Heart left ventricle (tissue), 16 donors: Measurements from ENCODE around the gene ALDH1L1. TPM values are rescaled to one million over a fixed set of nuclear protein-coding genes. Genes with fewer than 3 reads are reported as not detected.
A peak's percentile ranks its signal among the peaks of the same experiment; 100 is the strongest.

Experiments
- ATAC-seq, 4 donors: fragments of 200-7000 bp; cut with Tn5 transposase; one replicate each; pipeline ENCODE4 v1.9.1; 2020 to 2022; ENCODE audit warnings: moderate library complexity in 4 of 4, mild to moderate bottlenecking in 3 of 4, moderate number of reproducible peaks in 1 of 4
- DNase-seq, 5 donors: peaks; one replicate each; pipeline ENCODE4 v3.0.0-alpha.2; 2020
- H3K27ac ChIP-seq, 12 donors: fragments of 200-600 bp; sonication (generic) in 4 of 12; one replicate each; pipeline versions ENCODE4 v1.5.0 to v1.8.0; 2016 to 2022; ENCODE audit warnings: mild to moderate bottlenecking in 2 of 12
- H3K27me3 ChIP-seq, 9 donors: fragments of 200-600 bp; sonication (generic) in 2 of 9; one replicate each; pipeline versions ENCODE4 v1.5.1 to v1.8.0; 2016 to 2022; ENCODE audit warnings: mild to moderate bottlenecking in 3 of 9
- H3K36me3 ChIP-seq, 9 donors: fragments of 200-600 bp; sonication (generic) in 2 of 9; one replicate each; pipeline versions ENCODE4 v1.5.0 to v1.8.0; 2018 to 2022; ENCODE audit warnings: mild to moderate bottlenecking in 2 of 9
- H3K4me1 ChIP-seq, 12 donors: fragments of 200-600 bp; sonication (generic) in 4 of 12; one replicate each; pipeline versions ENCODE4 v1.5.0 to v1.8.0; 2016 to 2022; ENCODE audit warnings: mild to moderate bottlenecking in 3 of 12
- H3K4me3 ChIP-seq, 12 donors: fragments of 200-600 bp; sonication (generic) in 4 of 12; one replicate each; pipeline versions ENCODE4 v1.5.0 to v1.8.0; 2017 to 2022; ENCODE audit warnings: mild to moderate bottlenecking in 9 of 12, moderate library complexity in 4 of 12
- H3K9me3 ChIP-seq, 12 donors: fragments of 200-600 bp; sonication (generic) in 4 of 12; one replicate each; pipeline versions ENCODE4 v1.5.0 to v1.8.0; 2016 to 2022; ENCODE audit warnings: mild to moderate bottlenecking in 1 of 12
- POLR2A ChIP-seq, 2 donors: fragments of 450-650 bp; IDR thresholded peaks; one replicate each; pipeline ENCODE4 v1.6.1; 2017; ENCODE audit warnings: antibody characterized with exemption in 2 of 2, mild to moderate bottlenecking in 2 of 2, moderate library complexity in 2 of 2
- WGBS, 4 donors: extraction: QIAGEN DNeasy Blood & Tissue Kit in 2 of 4; methylation state at CpG; one replicate each; pipeline versions ENCODE4 v1.1.5 to v1.1.7; 2013 to 2018; 5-methylcytosine and 5-hydroxymethylcytosine counted together
- intact Hi-C, 10 donors: fragments of 100-400 bp; cut with DNase I; formaldehyde crosslinking; loops; one replicate each; pipeline versions ENCODE4 v1.11.1 to v1.14.2; 2022
- polyA plus RNA-seq, 2 donors: library from polyadenylated mRNA; stranded (reverse); fragments of 200-250 nt; gene quantifications; one replicate each; pipeline ENCODE4 v1.2.3, GENCODE V29; 2013
- total RNA-seq, 9 donors: library from RNA; depleted of rRNA in 2 of 9; stranded (reverse); fragments of >200 nt in 2 of 9; fragmentation: NEBNext Ultra II Directional in 3 of 9; extraction: Animal tissue kit (Norgen Biotek cat#: 25700) in 3 of 9; gene quantifications; one replicate each; pipeline versions ENCODE4 v1.1.0 to v1.2.4, GENCODE V29; 2016 to 2023
- TF ChIP-seq, protein P1 (sequence below), 12 donors: fragments of 200-600 bp; sonication (generic) in 4 of 12; IDR thresholded peaks; one replicate each; pipeline versions ENCODE4 v1.5.0 to v1.8.0; 2018 to 2022; ENCODE audit warnings: antibody characterized with exemption in 12 of 12, mild to moderate bottlenecking in 5 of 12
- donor health status: ischemic (EF 13 %, LVEDD 7.1; RV severe dilation, severe dysfunction).
- donor health status: healthy with polysubstance abuse.
- donor health status: DM: no; HTN: yes; CAD: no.
- donor health status: DM: no; HTN: no; CAD: no.
- donor health status: ischemic (EF 25% LVEDD 6.9; RV normal size, moderate dysfunction).
- donor health status: ischemic (EF 25% LVEDD 5.7; RV mildly dilated, moderate dysfunction).
- donor health status: healthy.
- donor health status: DM: yes; HTN: yes; CAD: no.
- donor health status: ischemic (EF 35%, LVEDD 5.7; RV mildly dilated, moderate dysfunction).
- donor health status: nonischemic (EF 11% LVEDD 7.7; RV severe dilation, severe dysfunction).
- donor health status: DM: yes; HTN: yes; CAD: no.
- donor health status: PGD.
- donor health status: ischemic (EF 29% LVEDD 5.4; RV normal size, mild dysfunction).
- donor health status: nonischemic (EF 23%, LVEDD 6.1; RV moderate dilation, normal function).

ALDH1L1 gene
- total and polyA plus RNA-seq, 11 donors, result 13.4 to 74.1 (median 29.0) TPM

GRCh38 chr3:126213379-126214028 lies 33.1 kb upstream of the ALDH1L1 start:
- ATAC-seq (peak in 3 of 4 donors; percentile 43 to 57 (median 49)), DNase-seq (no peak)
- peaks cover 0 to 30% (median 16%) of the 10 kb centered on the region in 12 donors for H3K4me1 ChIP-seq
- TF ChIP-seq, protein P1, sequence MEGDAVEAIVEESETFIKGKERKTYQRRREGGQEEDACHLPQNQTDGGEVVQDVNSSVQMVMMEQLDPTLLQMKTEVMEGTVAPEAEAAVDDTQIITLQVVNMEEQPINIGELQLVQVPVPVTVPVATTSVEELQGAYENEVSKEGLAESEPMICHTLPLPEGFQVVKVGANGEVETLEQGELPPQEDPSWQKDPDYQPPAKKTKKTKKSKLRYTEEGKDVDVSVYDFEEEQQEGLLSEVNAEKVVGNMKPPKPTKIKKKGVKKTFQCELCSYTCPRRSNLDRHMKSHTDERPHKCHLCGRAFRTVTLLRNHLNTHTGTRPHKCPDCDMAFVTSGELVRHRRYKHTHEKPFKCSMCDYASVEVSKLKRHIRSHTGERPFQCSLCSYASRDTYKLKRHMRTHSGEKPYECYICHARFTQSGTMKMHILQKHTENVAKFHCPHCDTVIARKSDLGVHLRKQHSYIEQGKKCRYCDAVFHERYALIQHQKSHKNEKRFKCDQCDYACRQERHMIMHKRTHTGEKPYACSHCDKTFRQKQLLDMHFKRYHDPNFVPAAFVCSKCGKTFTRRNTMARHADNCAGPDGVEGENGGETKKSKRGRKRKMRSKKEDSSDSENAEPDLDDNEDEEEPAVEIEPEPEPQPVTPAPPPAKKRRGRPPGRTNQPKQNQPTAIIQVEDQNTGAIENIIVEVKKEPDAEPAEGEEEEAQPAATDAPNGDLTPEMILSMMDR (IDR thresholded peaks at IDR 0.05), result peak in 2 of 12 donors; percentile 2 to 10
- TF ChIP-seq POLR2A (IDR thresholded peaks at IDR 0.05), result no peak
- peak overlapping the region in 11 of 12 donors; percentile 57 to 84 (median 70) for H3K27ac ChIP-seq
- H3K36me3 ChIP-seq, result no peaks in the 10 kb centered on the region
- WGBS, 4 donors, result 10 to 22% (median 15%) methylated on average over 26 to 50 of the region's 50 CpGs
- H3K27me3 ChIP-seq, result peaks cover 0 to 47% (median 5%) of the 10 kb centered on the region in 9 donors
- H3K4me3 ChIP-seq, result peak overlapping the region; percentile 26 to 69 (median 56)
- no peaks in the 10 kb centered on the region for H3K9me3 ChIP-seq
- intact Hi-C loops, result loop anchor here in 3 of 10 donors (2.0 to 10.0 kb wide), 3 partner anchors 79 to 81 kb away; no protein-coding TSS in a partner anchor

- intact Hi-C loops, result loop anchor here in 3 of 10 donors (2.0 to 10.0 kb wide), 3 partner anchors 78 to 80 kb away; no protein-coding TSS in a partner anchor
- 2 to 11% (median 6%) methylated on average over 17 to 57 of the region's 57 CpGs for WGBS, 4 donors
- Histone ChIP-seq H3K27ac (peak overlapping the region in 11 of 12 donors; percentile 57 to 84 (median 70)), H3K4me3 (peak overlapping the region; percentile 26 to 69 (median 56)), H3K27me3 (peaks cover 0 to 47% (median 5%) of the 10 kb centered on the region in 9 donors), H3K4me1 (peaks cover 0 to 37% (median 18%) of the 10 kb centered on the region in 12 donors), H3K36me3 (no peaks in the 10 kb centered on the region), H3K9me3 (no peaks in the 10 kb centered on the region)
- DNase-seq (peak; percentile 44 to 82 (median 60)), ATAC-seq (peak; percentile 32 to 82 (median 66))
- TF ChIP-seq POLR2A (IDR thresholded peaks at IDR 0.05), result no peak
- TF ChIP-seq, protein P1 (IDR thresholded peaks at IDR 0.05), result peak in 11 of 12 donors; percentile 19 to 67 (median 47)
Observed at GRCh38 chr3:126212620-126213378, 32.4 kb upstream of the ALDH1L1 start.

DNA sequence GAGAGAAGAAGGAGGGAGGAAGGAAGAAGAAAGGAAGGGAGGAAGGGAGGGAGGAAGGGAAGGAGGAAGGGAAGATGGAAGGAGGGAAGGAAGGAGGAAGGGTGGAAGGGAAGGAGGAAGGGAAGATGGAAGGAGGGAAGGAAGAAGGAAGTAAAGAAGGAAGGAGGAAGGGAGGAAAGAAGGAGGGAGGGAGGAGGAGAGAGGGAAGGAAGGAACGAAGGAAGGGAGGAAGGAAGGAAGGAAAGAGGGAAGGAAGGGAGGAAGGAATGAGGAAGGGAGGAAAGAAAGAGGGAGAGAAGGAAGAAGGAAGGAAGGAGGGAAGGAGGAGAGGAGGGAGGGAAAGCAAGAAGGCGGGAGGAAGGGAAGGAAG lies 31.8 kb upstream of the ALDH1L1 start:
- WGBS, 4 donors, result 52 to 66% (median 62%) methylated on average over 2 of the region's 2 CpGs
- H3K27ac ChIP-seq, result peak overlapping the region in 4 of 12 donors; percentile 74 to 84 (median 80)

More for the DNA sequence above, 31.8 kb upstream of the ALDH1L1 start:
- Histone ChIP-seq H3K36me3 (no peaks in the 10 kb centered on the region), H3K9me3 (no peaks in the 10 kb centered on the region), H3K4me3 (peak overlapping the region in 2 of 12 donors; percentile 58 to 64), H3K27me3 (peaks cover 0 to 47% (median 5%) of the 10 kb centered on the region in 9 donors), H3K4me1 (peaks cover 0 to 37% (median 18%) of the 10 kb centered on the region in 12 donors)
- DNase-seq (no peak), ATAC-seq (no peak)
- TF ChIP-seq POLR2A (IDR thresholded peaks at IDR 0.05), result no peak
- TF ChIP-seq, protein P1 (IDR thresholded peaks at IDR 0.05), result no peak
- intact Hi-C loops, result loop anchor here in 3 of 10 donors (2.0 to 10.0 kb wide), 3 partner anchors 77 to 80 kb away; no protein-coding TSS in a partner anchor
